Measurements from ENCODE around the gene SLC16A4.
A peak's percentile ranks its signal among the peaks of the same experiment; 100 is the strongest.

The SLC16A4 gene

GRCh38 chr1:110355321-110355720 is 35.5 kb downstream of the SLC16A4 start:
- no peak for DNase-seq

- no peak for DNase-seq
Measured at GRCh38 chr1:110350360-110350759, 40.5 kb downstream of the SLC16A4 start.

GRCh38 chr1:110348771-110349170 is 42.1 kb downstream of the SLC16A4 start:
- DNase-seq = no peak

GRCh38 chr1:110348050-110348449 is 42.8 kb downstream of the SLC16A4 start:
- no peak for DNase-seq

- no peak for DNase-seq
Measured at GRCh38 chr1:110347182-110347893, 43.5 kb downstream of the SLC16A4 start.

GRCh38 chr1:110346690-110347089 is 44.1 kb downstream of the SLC16A4 start:
- DNase-seq = no peak

- no peak for DNase-seq
Measured at GRCh38 chr1:110345480-110345879, 45.3 kb downstream of the SLC16A4 start.

GRCh38 chr1:110344152-110344551 is 46.7 kb downstream of the SLC16A4 start:
- no peak for DNase-seq

- DNase-seq = no peak
Measured at GRCh38 chr1:110343249-110343648, 47.6 kb downstream of the SLC16A4 start.

- DNase-seq = no peak
Measured at GRCh38 chr1:110341872-110342331, 48.9 kb downstream of the SLC16A4 start.

GRCh38 chr1:110341146-110341871 is 49.5 kb downstream of the SLC16A4 start:
- DNase-seq = no peak

- no peak for DNase-seq
Measured at GRCh38 chr1:110340207-110340468, 50.7 kb downstream of the SLC16A4 start.

GRCh38 chr1:110339407-110340206 is 51.2 kb downstream of the SLC16A4 start:
- peak; percentile 36 to 62 (median 53) for DNase-seq

- DNase-seq = peak; percentile 92 to 100 (median 96)
Measured at GRCh38 chr1:110338886-110339406, 51.9 kb downstream of the SLC16A4 start, which contains the start of gene RBM15. TSS of gene RBM15 (plus strand) at chr1:110339377. CDS start at chr1:110339406, 29 bp downstream.

GRCh38 chr1:110338309-110338885 is 52.4 kb downstream of the SLC16A4 start:
- peak; percentile 87 to 96 (median 91) for DNase-seq

- peak in 3 of 5 donors; percentile 17 to 18 (median 18) for DNase-seq
Measured at GRCh38 chr1:110337704-110338308, 53.0 kb downstream of the SLC16A4 start.

GRCh38 chr1:110336300-110337039 is 54.4 kb downstream of the SLC16A4 start:
- DNase-seq = no peak

- DNase-seq = no peak
Measured at GRCh38 chr1:110335265-110335664, 55.6 kb downstream of the SLC16A4 start.

GRCh38 chr1:110328700-110329099 is 62.1 kb downstream of the SLC16A4 start:
- no peak for DNase-seq

- DNase-seq = no peak
Measured at GRCh38 chr1:110328274-110328673, 62.6 kb downstream of the SLC16A4 start.

GRCh38 chr1:110326826-110327225 is 64.0 kb downstream of the SLC16A4 start:
- DNase-seq = no peak

GRCh38 chr1:110324667-110325066 is 66.2 kb downstream of the SLC16A4 start:
- DNase-seq = no peak

All from T-helper 1 cell (primary cell).